Sigmoid colon (tissue), 4 donors: ENCODE results near the gene SLX4IP.
A peak's percentile ranks its signal among the peaks of the same experiment; 100 is the strongest.

ENCODE experiments used
- EP300 ChIP-seq, 4 donors: sonication (generic); formaldehyde crosslinking; IDR thresholded peaks; one replicate each; pipeline ENCODE4 v1.6.1; 2017; ENCODE audit warnings: antibody characterized with exemption in 4 of 4
- POLR2A ChIP-seq, 2 donors: fragments of 450-650 bp; IDR thresholded peaks; one replicate each; pipeline ENCODE4 v1.6.1; 2016; ENCODE audit warnings: antibody characterized with exemption in 2 of 2, mild to moderate bottlenecking in 2 of 2, moderate library complexity in 2 of 2
- TF ChIP-seq, protein P1 (sequence below), 4 experiments: fragments of 450-650 bp in 3 of 4; fragments of 200-600 bp in 1 of 4; IDR thresholded peaks; one replicate each; pipeline ENCODE4 v1.5.1; 2016 to 2019; ENCODE audit warnings: antibody characterized with exemption in 4 of 4, mild to moderate bottlenecking in 3 of 4, moderate library complexity in 2 of 4

DNA sequence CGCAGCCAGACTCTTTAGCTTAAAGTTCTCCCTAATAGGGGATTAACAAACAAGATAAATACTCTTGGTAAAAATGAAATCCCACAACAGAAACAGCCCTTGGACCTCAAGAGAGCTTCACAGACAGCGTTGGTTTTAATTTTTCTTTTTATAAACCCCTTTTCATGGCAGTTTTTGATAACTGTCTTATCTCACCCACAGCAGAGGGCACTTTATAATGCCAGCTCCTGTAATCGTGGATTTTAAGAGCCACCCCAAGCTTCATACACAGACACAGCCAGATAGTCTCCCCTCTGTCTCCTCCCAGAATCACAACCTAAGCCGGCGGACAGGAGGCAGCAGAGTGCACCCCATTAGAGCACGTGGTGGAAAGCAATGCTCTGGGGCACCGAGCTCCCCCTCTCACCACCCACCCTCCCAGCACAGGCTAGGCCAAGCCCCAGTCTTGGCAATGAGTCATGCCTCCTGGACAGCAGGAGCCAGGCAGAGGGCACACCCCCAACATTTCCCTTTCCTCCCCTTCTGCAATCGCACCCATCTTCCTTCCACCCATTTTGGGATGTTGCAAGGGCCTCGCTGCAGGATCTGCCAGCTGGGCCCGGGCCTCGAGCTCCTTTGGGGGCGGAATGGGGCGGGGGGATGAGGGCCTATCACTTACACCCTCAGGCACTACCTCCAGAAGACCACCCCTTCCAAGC is 236.3 kb downstream of the SLX4IP start:
- TF ChIP-seq, protein P1, sequence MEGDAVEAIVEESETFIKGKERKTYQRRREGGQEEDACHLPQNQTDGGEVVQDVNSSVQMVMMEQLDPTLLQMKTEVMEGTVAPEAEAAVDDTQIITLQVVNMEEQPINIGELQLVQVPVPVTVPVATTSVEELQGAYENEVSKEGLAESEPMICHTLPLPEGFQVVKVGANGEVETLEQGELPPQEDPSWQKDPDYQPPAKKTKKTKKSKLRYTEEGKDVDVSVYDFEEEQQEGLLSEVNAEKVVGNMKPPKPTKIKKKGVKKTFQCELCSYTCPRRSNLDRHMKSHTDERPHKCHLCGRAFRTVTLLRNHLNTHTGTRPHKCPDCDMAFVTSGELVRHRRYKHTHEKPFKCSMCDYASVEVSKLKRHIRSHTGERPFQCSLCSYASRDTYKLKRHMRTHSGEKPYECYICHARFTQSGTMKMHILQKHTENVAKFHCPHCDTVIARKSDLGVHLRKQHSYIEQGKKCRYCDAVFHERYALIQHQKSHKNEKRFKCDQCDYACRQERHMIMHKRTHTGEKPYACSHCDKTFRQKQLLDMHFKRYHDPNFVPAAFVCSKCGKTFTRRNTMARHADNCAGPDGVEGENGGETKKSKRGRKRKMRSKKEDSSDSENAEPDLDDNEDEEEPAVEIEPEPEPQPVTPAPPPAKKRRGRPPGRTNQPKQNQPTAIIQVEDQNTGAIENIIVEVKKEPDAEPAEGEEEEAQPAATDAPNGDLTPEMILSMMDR (IDR thresholded peaks at IDR 0.05): peak; percentile 59 to 72 (median 68)
- TF ChIP-seq POLR2A (IDR thresholded peaks at IDR 0.05) (no peak), EP300 (IDR thresholded peaks at IDR 0.05) (no peak)
